H1 (cell line): ENCODE data around the gene GRIK1. TPM values are rescaled to one million over a fixed set of nuclear protein-coding genes. Genes with fewer than 3 reads are reported as not detected.

Source experiments
- CTCF ChIA-PET: fragments of 300-600 bp; sonication (Branson Sonifier 250); formaldehyde crosslinking; loops from one replicate; lab custom pipeline; 2021; ENCODE audit not compliant: partially characterized antibody; lab: Charles Lee
- POLR2A ChIA-PET: fragments of 300-600 bp; sonication (Branson Sonifier 250); formaldehyde crosslinking; loops from one replicate; lab custom pipeline; 2021; ENCODE audit warnings: inconsistent platforms; ENCODE audit not compliant: partially characterized antibody; lab: Charles Lee
- DNase-seq, 2 experiments: peaks; one replicate each; pipeline versions ENCODE4 v3.0.0 to v3.0.0-alpha.2; 2010 to 2022; ENCODE audit warnings: low spot score in 2 of 2, low read depth in 1 of 2, mixed read lengths in 1 of 2
- FAIRE-seq: peaks from 2 replicates; lab custom pipeline; 2011; peaks lifted over from hg19 to GRCh38; lab: Jason Lieb, UNC
- H2AFZ ChIP-seq: 2 replicates; pipeline ENCODE4 v1.8.1; 2012; ENCODE audit warnings: low read length, inconsistent platforms
- H2AK5ac ChIP-seq: 2 replicates; pipeline ENCODE4 v1.6.1; 2013; ENCODE audit warnings: low read depth, low read length
- H2BK120ac ChIP-seq: replicated peaks from 2 replicates; pipeline ENCODE3; 2013; ENCODE audit warnings: low read depth, low read length, inconsistent platforms
- H2BK12ac ChIP-seq: 2 replicates; pipeline ENCODE4 v1.6.1; 2013; ENCODE audit warnings: low read depth, low read length
- H2BK15ac ChIP-seq: 2 replicates; pipeline ENCODE4 v1.6.1; 2013; ENCODE audit warnings: low read length
- H2BK20ac ChIP-seq: 2 replicates; pipeline ENCODE4 v1.6.1; 2013; ENCODE audit warnings: low read length
- H2BK5ac ChIP-seq: 2 replicates; pipeline ENCODE4 v1.6.1; 2013; ENCODE audit warnings: low read depth, low read length
- H3K14ac ChIP-seq: 2 replicates; pipeline ENCODE4 v1.6.1; 2013; ENCODE audit warnings: inconsistent platforms; ENCODE audit not compliant: insufficient read length
- H3K18ac ChIP-seq: 2 replicates; pipeline ENCODE4 v1.6.1; 2013; ENCODE audit warnings: low read length; ENCODE audit errors: extremely low read depth
- H3K23ac ChIP-seq: 2 replicates; pipeline ENCODE4 v1.6.1; 2013; ENCODE audit warnings: inconsistent platforms; ENCODE audit not compliant: insufficient read length
- H3K23me2 ChIP-seq: 2 replicates; pipeline ENCODE4 v1.6.1; 2013; ENCODE audit warnings: low read depth, low read length
- H3K27ac ChIP-seq: 2 replicates; pipeline ENCODE4 v1.6.1; 2011; ENCODE audit warnings: low read depth, low read length, inconsistent platforms
- H3K27me3 ChIP-seq, 4 experiments: replicated peaks in 1 of 4; 1 replicate in 1 of 4; 2 replicates in 3 of 4; pipeline versions ENCODE4 v1.6.1 to v1.8.1; 2011 to 2013; ENCODE audit warnings: low read length in 3 of 4, mild to moderate bottlenecking in 3 of 4, inconsistent platforms in 2 of 4, mixed read lengths in 2 of 4, moderate library complexity in 1 of 4; ENCODE audit not compliant: control insufficient read depth in 3 of 4, insufficient read depth in 3 of 4; ENCODE audit errors: extremely low read depth in 1 of 4
- H3K36me3 ChIP-seq, 4 experiments: 2 replicates each; pipeline versions ENCODE4 v1.6.1 to v1.8.1; 2011 to 2013; ENCODE audit warnings: mild to moderate bottlenecking in 4 of 4, low read length in 3 of 4, moderate library complexity in 2 of 4, control low read depth in 1 of 4, inconsistent platforms in 1 of 4; ENCODE audit not compliant: insufficient read depth in 4 of 4, control insufficient read depth in 2 of 4
- H3K4ac ChIP-seq: replicated peaks from 2 replicates; pipeline ENCODE3; 2013; ENCODE audit warnings: low read length, low read depth, mixed read lengths, inconsistent platforms; ENCODE audit not compliant: insufficient read length
- H3K4me1 ChIP-seq, 4 experiments: replicated peaks in 1 of 4; 1 replicate in 1 of 4; 2 replicates in 3 of 4; pipeline versions ENCODE4 v1.6.1 to v1.8.1; 2011 to 2013; ENCODE audit warnings: low read length in 3 of 4, inconsistent platforms in 2 of 4, mixed read lengths in 1 of 4; ENCODE audit not compliant: insufficient read depth in 4 of 4, control insufficient read depth in 3 of 4
- H3K4me2 ChIP-seq, 2 experiments: 2 replicates each; pipeline versions ENCODE4 v1.6.1 to v1.8.1; 2011 to 2013; ENCODE audit warnings: low read depth in 2 of 2, low read length in 2 of 2, control low read depth in 1 of 2, inconsistent platforms in 1 of 2, mild to moderate bottlenecking in 1 of 2; ENCODE audit not compliant: insufficient read depth in 1 of 2
- H3K4me3 ChIP-seq, 4 experiments: fragments of 200-600, 300-600 bp in 1 of 4; sonication (generic), shearing (Covaris generic), sonication (Bioruptor Twin) in 1 of 4; 2 replicates each; pipeline versions ENCODE4 v1.5.1 to v1.8.1; 2011 to 2016; ENCODE audit warnings: low read length in 4 of 4, low read depth in 3 of 4, control low read depth in 2 of 4, inconsistent platforms in 2 of 4, mild to moderate bottlenecking in 2 of 4, mixed read lengths in 1 of 4, moderate library complexity in 1 of 4; ENCODE audit not compliant: insufficient read depth in 2 of 4; ENCODE audit errors: extremely low read depth in 1 of 4
- H3K56ac ChIP-seq: replicated peaks from 2 replicates; pipeline ENCODE3; 2013; ENCODE audit warnings: low read depth, mild to moderate bottlenecking, mixed read lengths, low read length, inconsistent platforms; ENCODE audit not compliant: insufficient read length
- H3K79me1 ChIP-seq: 2 replicates; pipeline ENCODE4 v1.6.1; 2013; ENCODE audit warnings: low read depth, low read length, control low read depth
- H3K79me2 ChIP-seq, 2 experiments: 2 replicates each; pipeline versions ENCODE4 v1.6.1 to v1.8.1; 2012 to 2013; ENCODE audit warnings: low read length in 2 of 2, mild to moderate bottlenecking in 2 of 2, inconsistent platforms in 1 of 2; ENCODE audit not compliant: insufficient read depth in 2 of 2, control insufficient read depth in 1 of 2
- H3K9ac ChIP-seq, 4 experiments: replicated peaks in 1 of 4; 1 replicate in 1 of 4; 2 replicates in 3 of 4; pipeline versions ENCODE4 v1.6.1 to v1.8.1; 2011 to 2013; ENCODE audit warnings: low read depth in 3 of 4, low read length in 3 of 4, control low read depth in 2 of 4, mild to moderate bottlenecking in 2 of 4, moderate library complexity in 2 of 4, inconsistent platforms in 1 of 4; ENCODE audit errors: extremely low read depth in 1 of 4
- H3K9me3 ChIP-seq, 2 experiments: 2 replicates each; pipeline versions ENCODE4 v1.6.1 to v1.8.1; 2012 to 2013; ENCODE audit warnings: mild to moderate bottlenecking in 2 of 2, moderate library complexity in 2 of 2, control low read depth in 1 of 2, inconsistent platforms in 1 of 2, low read depth in 1 of 2, low read length in 1 of 2, mixed read lengths in 1 of 2; ENCODE audit not compliant: insufficient read depth in 2 of 2
- H4K20me1 ChIP-seq, 2 experiments: replicated peaks in 1 of 2; 2 replicates each; pipeline versions ENCODE3 to v1.8.1; 2011 to 2013; ENCODE audit warnings: inconsistent platforms in 2 of 2, low read length in 2 of 2, mild to moderate bottlenecking in 1 of 2; ENCODE audit not compliant: insufficient read depth in 2 of 2, control insufficient read depth in 1 of 2
- H4K5ac ChIP-seq: 2 replicates; pipeline ENCODE4 v1.6.1; 2013; ENCODE audit warnings: low read length, low read depth, mixed read lengths, inconsistent platforms; ENCODE audit not compliant: insufficient read length
- H4K8ac ChIP-seq: 2 replicates; pipeline ENCODE4 v1.8.0; 2013; ENCODE audit warnings: mild to moderate bottlenecking, moderate library complexity, low read length, inconsistent platforms; ENCODE audit not compliant: insufficient read depth; ENCODE audit errors: extremely low read depth
- H4K91ac ChIP-seq: replicated peaks from 2 replicates; pipeline ENCODE3; 2013; ENCODE audit warnings: low read length, mixed read lengths, inconsistent platforms; ENCODE audit not compliant: insufficient read length
- BACH1 ChIP-seq: IDR thresholded peaks from 2 replicates; pipeline ENCODE4 v1.6.1; 2012; ENCODE audit warnings: low read length, improper control_type of control experiment
- CTBP2 ChIP-seq: IDR thresholded peaks from 2 replicates; pipeline ENCODE4 v1.7.0; 2011; ENCODE audit warnings: borderline replicate concordance, mild to moderate bottlenecking, moderate library complexity, mixed read lengths, low read length; ENCODE audit not compliant: insufficient read depth, insufficient read length
- E2F6 ChIP-seq: IDR thresholded peaks from 2 replicates; pipeline ENCODE4 v1.6.1; 2012; ENCODE audit warnings: inconsistent platforms
- JUN ChIP-seq: IDR thresholded peaks from 2 replicates; pipeline ENCODE4 v1.6.1; 2011; ENCODE audit warnings: low read depth, mild to moderate bottlenecking, improper control_type of control experiment, low read length
- MAX ChIP-seq: IDR thresholded peaks from 2 replicates; pipeline ENCODE4 v1.6.1; 2012; ENCODE audit warnings: inconsistent platforms
- SIN3A ChIP-seq, 2 experiments: IDR thresholded peaks in 1 of 2; conservative IDR thresholded peaks in 1 of 2; 2 replicates each; pipeline ENCODE4 v1.6.1; 2011 to 2012; ENCODE audit warnings: low read length in 2 of 2, improper control_type of control experiment in 1 of 2, low read depth in 1 of 2, mild to moderate bottlenecking in 1 of 2
- WGBS, 2 experiments: shearing (Covaris generic) in 1 of 2; methylation state at CpG; one replicate each; pipeline versions ENCODE4 v1.1.6 to v1.1.7; 2013 to 2015; ENCODE audit warnings: low lambda C conversion rate in 2 of 2, mixed read lengths in 2 of 2, inconsistent platforms in 1 of 2, low coverage in 1 of 2, missing lambda C conversion rate in 1 of 2; ENCODE audit not compliant: insufficient replicate concordance in 2 of 2, insufficient coverage in 1 of 2, insufficient read length in 1 of 2; ENCODE audit errors: extremely low coverage in 1 of 2, missing lambda C conversion rate in 1 of 2; 5-methylcytosine and 5-hydroxymethylcytosine counted together
- polyA plus RNA-seq, 7 experiments: library from polyadenylated mRNA; depleted of rRNA in 3 of 7; stranded (reverse) in 5 of 7; unstranded in 2 of 7; fragments of >200 nt in 5 of 7; fragments of 200-250 nt in 2 of 7; gene quantifications; 1 replicate in 5 of 7; 2 replicates in 1 of 7; 4 replicates in 1 of 7; pipeline versions ENCODE4 v1.2.1 to v1.2.3, GENCODE V29; 2011 to 2013; ENCODE audit warnings: missing spikeins in 2 of 7, mixed read lengths in 2 of 7
- total RNA-seq: library from RNA; stranded (reverse); fragmentation: NEBNext Ultra II Directional; extraction: Animal tissue kit (Norgen Biotek cat#: 25700); gene quantifications from 2 replicates; pipeline ENCODE4 v1.2.1, GENCODE V29; 2021
- TF ChIP-seq, protein P1 (sequence below): IDR thresholded peaks from 2 replicates; pipeline ENCODE4 v1.6.1; 2012; ENCODE audit warnings: low read length, inconsistent platforms

Gene GRIK1
- total and polyA plus RNA-seq, 2 of the 8 experiments (the other 6 are each of a cell fraction or from before 2014, with no cell fraction given) = 0.11 to 0.32 TPM

DNA sequence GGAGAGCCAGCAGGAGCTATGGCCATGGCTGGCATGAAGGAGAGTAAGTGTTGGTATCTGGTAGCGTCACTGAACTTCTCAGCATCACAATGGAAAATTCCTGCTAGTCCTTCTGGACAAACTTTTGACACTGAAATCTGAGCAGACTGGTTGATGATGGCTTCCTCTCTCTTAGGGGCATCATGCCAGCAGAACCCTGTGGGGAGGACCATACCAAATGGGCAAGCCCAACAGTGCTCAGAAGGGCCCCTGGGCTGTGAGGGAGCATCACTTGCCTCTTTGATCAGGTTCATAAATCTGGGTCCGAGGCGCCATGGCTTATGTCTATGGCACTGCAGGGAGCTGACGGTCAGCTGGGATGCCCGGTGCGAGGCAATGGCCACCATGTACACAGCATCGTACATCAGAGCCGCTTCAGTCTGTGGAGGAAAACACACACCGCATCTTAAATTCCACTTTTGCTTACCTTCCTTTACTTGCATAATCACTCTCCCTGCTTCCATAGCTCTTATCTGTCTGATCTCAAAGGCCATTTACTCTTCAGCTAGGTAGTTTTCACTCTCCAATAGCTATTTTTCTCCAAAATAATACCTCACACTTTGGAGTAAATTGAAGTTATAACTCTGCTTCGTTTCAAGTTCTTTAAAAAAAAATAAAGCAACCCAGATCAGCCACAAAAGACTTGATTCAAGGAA, 297.1 kb downstream of the GRIK1 start:
- H3K79me1 ChIP-seq = no peaks in the 10 kb centered on the region
- H3K79me2 ChIP-seq = no peaks in the 10 kb centered on the region
- H2AFZ ChIP-seq = no peak overlapping the region
- no peak overlapping the region for H3K14ac ChIP-seq
- WGBS, 2 experiments = 90% methylated on average over 10 of the region's 10 CpGs; no CpG with 5 or more reads in 1 of the 2 experiments
- H2BK20ac ChIP-seq = no peak overlapping the region
- H3K9me3 ChIP-seq = no peaks in the 10 kb centered on the region
- H4K5ac ChIP-seq = no peak overlapping the region
- ChIA-PET POLR2A (no interaction called here), CTCF (interaction anchor here (0.7 kb wide), 1 partner anchor 460 kb away, joined by 3 read pairs; no protein-coding TSS in a partner anchor)
- no peak overlapping the region for H3K23ac ChIP-seq
- no peaks in the 10 kb centered on the region for H3K36me3 ChIP-seq
- H4K20me1 ChIP-seq = no peaks in the 10 kb centered on the region
- FAIRE-seq = no peak
- no peak overlapping the region for H2BK120ac ChIP-seq
- no peaks in the 10 kb centered on the region for H3K27me3 ChIP-seq
- no peak overlapping the region for H3K27ac ChIP-seq
- H2AK5ac ChIP-seq = no peak overlapping the region
- H3K4ac ChIP-seq = no peak overlapping the region
- H3K4me2 ChIP-seq = no peak overlapping the region
- H4K91ac ChIP-seq = no peak overlapping the region
- no peaks in the 10 kb centered on the region for H3K4me1 ChIP-seq
- no peak overlapping the region for H3K4me3 ChIP-seq
- no peak overlapping the region for H2BK5ac ChIP-seq
- H4K8ac ChIP-seq = no peak overlapping the region
- H3K23me2 ChIP-seq = no peaks in the 10 kb centered on the region
- no peak overlapping the region for H3K18ac ChIP-seq
- H2BK12ac ChIP-seq = no peak overlapping the region
- H3K56ac ChIP-seq = no peak overlapping the region
- H3K9ac ChIP-seq = no peak overlapping the region
- no peak overlapping the region for H2BK15ac ChIP-seq
- TF ChIP-seq MAX (no peak), JUN (no peak), E2F6 (no peak), SIN3A (conservative IDR thresholded peaks at IDR 0.05 in 1 of 2, IDR thresholded peaks at IDR 0.05 in 1 of 2; ENCODE audit: low read depth in 1 of 2, low read length in 2 of 2) (no peak), CTBP2 (no peak), BACH1 (no peak)
- TF ChIP-seq, protein P1, sequence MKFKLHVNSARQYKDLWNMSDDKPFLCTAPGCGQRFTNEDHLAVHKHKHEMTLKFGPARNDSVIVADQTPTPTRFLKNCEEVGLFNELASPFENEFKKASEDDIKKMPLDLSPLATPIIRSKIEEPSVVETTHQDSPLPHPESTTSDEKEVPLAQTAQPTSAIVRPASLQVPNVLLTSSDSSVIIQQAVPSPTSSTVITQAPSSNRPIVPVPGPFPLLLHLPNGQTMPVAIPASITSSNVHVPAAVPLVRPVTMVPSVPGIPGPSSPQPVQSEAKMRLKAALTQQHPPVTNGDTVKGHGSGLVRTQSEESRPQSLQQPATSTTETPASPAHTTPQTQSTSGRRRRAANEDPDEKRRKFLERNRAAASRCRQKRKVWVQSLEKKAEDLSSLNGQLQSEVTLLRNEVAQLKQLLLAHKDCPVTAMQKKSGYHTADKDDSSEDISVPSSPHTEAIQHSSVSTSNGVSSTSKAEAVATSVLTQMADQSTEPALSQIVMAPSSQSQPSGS = no peak
- no peak for DNase-seq
